CD1c-positive myeloid dendritic cell (primary cell): ENCODE data around the gene RPL15.

Experiments used
- DNase-seq: peaks from one replicate; pipeline ENCODE4 v3.0.0-alpha.2; 2016; ENCODE audit errors: extremely low spot score

Gene RPL15

GRCh38 chr3:23961913-23962312 lies 45.0 kb downstream of the RPL15 start:
- no peak for DNase-seq

GRCh38 chr3:23964537-23965235 lies 47.8 kb downstream of the RPL15 start:
- DNase-seq, result no peak

- no peak for DNase-seq
These were observed 49.4 kb downstream of the RPL15 start for GRCh38 chr3:23966328-23966727.

- no peak for DNase-seq
These were observed 51.7 kb downstream of the RPL15 start for GRCh38 chr3:23968463-23969184.

- no peak for DNase-seq
These were observed 52.5 kb downstream of the RPL15 start for GRCh38 chr3:23969393-23969792.
